NOMO-1 (cell line): Measurements from ENCODE around the gene TSACC.
A peak's percentile ranks its signal among the peaks of the same experiment; 100 is the strongest.
"Not testable (repeated sequence)": the region's sequence is repeated elsewhere in the genome, so short reads cannot be mapped to it uniquely, and the experiment has no call there.

ENCODE experiments used
- DNase-seq, 2 experiments: peaks; one replicate each; lab custom pipeline; 2025; ENCODE audit not compliant: unreplicated experiment in 2 of 2; lab: John Stamatoyannopoulos, UW

The TSACC gene

DNA sequence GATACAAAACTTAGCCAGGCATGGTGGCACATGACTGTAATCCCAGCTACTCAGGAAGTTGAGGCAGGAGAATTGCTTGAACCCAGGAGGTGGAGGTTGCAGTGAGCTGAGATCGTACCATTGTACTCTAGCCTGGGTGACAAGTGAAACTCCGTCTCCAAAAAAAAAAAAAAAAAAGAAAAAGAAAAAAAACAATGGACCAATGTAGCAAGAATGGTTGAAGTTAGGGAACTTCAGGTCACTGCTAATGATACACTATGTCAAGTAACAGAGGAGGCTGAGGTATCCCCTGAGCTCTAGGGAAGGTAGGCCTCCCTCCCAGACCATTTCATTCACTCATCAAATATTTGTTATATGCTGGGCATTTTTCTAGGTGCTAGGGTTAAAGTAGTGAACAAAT lies 7.7 kb downstream of the TSACC start:
- not testable (repeated sequence) for DNase-seq

DNA sequence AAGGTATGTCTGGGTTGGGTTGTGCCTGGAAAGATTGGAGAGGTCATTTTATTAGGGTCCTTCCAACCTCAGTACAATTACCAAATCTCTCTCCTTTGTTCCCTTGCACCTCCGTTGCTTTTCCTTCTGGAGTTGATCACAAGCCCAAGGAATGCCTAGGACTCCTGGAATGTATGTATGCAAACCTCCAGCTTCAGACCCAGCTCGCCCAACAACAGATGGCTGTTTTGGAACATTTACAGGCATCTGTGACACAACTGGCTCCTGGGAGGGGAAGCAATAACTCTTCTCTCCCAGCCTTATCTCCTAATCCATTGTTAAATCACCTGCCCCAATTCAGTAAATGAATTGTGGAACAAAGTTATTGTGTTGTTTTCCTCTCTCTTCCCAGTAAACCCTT lies 8.3 kb downstream of the TSACC start:
- no peak for DNase-seq

DNA sequence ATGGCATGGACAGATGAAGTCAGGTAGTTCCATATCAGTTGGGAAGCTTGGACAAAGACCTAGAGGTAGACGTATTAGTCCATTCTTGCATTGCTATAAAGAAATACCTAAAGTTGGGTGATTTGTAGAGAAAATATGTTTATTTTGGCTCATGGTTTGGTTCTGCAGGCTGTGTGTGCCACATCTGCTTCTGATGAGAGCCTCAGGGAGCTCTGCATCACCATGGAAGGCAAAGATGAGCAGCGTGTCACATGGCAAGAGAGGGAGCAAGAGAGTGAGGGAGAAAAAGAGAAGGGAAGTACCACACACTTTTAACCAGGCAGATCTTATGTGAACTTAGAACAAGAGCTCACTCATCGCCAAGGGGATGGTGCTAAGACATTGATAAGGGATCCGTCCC lies 9.0 kb downstream of the TSACC start:
- no peak for DNase-seq

DNA sequence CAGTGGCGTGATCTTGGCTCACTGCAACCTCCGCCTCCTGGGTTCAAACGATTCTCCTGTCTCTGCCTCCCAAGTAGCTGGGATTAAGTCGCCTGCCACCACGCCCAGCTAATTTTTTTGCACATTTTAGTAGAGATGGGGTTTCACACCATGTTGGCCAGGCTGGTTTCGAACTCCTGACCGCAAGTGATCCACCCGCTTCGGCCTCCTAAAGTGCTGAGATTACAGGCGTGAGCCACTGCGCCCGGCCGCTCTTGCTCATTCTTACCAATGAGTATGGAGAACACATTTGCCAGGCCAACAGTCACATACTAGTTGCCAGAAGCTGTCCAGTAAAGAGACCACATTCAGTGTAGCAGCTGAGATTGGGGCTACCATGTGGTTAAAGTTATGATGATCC lies 14.2 kb downstream of the TSACC start:
- DNase-seq, result not testable (repeated sequence)

DNA sequence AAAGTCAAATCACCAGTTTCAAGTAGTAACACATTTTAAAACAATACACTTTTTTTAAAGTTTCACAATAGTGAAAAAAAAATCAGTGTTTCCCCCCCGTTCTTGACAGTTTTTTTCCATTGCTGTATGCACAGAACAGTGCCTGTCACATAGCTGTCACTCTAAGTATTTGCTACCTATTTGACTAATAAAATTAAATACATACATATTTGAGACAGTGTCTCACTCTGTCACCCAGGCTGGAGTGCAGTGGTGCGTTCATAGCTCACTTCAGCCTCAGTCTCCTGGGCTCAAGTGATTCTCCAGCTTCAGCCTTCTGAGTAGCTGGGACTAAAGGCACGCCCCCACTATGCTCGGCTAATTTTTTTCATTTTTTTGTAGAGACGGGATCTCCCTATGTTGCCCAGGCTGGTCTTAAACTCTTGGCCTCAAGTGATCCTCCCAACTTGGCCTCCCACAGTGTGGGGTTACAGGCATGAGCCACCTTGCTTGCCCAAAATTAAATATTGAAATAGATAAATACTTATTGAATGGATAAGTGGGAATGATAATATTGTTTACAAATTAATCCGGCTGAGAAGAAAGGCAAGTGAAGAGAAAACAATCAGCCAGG lies 18.0 kb downstream of the TSACC start:
- DNase-seq, result no peak

DNA sequence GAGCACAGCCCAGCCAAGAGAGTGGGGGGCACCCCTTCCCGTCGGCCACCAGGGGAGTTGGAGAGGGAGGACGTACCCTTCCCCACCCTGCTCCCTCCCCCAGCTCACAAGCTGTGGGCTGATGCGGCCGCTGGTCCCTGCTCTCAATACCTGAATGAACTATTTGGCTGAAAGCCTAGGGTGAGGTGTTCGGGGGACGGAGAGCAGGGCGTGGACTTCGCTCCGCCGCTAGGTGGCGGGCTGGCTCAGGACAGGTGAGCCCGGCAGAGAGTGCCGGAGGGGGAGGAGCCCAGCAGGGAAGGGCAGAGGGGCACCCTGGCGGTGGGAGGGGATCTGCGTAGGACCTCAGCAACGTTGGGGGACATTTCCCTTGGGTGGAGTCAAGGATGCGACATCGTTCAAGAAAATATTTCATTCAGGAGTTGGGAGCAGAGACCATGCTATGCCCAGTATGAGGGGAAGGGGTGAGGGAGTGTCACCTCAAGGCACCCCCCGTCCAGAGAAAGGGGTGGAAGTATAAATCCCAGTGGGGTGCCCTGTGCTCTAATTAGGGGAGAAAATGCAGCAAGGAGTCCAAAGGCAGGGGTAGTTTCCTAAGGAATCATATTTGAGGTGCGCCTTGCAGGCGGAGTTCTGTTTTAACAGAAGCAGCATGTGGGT lies 18.7 kb downstream of the TSACC start:
- no peak for DNase-seq

DNA sequence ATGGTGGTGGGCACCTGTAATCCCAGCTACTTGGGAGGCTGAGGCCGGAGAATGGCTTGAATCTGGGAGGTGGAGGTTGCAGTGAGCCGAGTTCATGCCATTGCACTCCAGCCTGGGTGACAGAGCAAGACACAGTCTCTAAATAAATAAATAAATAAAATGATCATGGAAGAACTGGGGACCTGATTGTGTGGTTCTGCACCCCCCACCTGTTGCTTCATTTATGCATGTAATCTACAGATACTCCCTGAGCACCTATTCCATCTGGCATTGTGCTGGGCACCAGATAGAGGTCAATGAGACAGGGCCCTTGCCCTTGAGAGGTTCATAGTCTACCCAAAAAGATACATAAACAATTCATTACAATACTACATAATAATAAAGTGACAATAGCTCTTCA lies 19.7 kb downstream of the TSACC start:
- DNase-seq, result no peak

DNA sequence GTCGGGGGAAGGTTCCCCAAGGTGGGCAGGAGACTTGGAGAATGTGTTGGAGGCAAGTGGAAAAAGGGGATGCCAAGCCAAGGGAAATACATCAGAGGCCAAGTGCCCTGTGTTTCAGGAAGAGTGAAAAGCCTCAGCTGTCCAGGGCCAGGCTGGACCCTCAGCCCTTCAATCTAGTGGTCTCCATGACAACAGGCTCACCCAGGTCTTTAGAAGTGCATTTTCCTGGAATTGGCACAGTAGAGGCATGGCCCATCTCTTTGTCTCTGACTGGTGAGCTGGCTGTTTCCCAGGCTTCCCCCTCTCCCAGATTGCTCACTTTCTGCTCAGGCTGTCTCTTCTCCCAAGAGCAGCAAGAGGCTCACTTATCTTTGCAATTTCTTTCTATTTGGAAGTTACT lies 20.3 kb downstream of the TSACC start:
- no peak for DNase-seq

DNA sequence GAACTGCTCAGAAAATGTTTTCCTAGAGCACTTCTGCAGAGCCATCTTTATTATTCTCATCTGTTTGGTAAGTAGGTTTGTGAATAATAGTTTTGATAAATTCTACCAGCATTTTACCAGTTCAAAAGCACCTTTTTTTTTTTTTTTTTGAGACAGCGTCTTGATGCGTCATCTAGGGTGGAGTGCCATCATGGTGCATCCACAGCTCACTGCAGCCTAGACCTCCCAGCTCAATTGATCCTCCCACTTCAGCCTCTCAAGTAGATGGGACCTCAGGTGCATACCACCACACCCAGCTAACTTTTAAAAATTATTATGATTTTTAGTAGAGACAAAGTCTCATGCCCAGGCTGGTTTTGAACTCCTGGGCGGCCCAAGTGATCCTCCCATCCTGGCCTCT lies 20.9 kb downstream of the TSACC start:
- no peak for DNase-seq

DNA sequence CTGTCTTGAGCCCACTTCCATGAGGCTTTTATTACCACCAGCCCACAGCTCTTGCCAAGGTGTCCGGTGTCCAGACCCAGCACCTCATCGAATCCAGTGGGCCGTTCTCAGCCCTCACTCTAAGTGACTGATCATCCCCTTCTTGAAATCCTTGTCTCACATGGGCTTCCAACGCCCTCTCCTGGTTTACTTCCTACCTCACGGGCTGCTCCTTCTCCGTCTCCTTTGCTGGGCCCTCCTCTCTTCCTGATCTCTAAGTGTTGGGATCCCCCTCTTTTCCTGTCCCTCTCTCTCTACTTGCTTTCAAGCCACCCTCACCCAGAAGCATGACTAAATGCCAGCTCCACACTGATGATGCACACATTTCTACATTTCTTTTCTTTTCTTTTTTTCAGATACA lies 21.6 kb downstream of the TSACC start:
- DNase-seq, result no peak

DNA sequence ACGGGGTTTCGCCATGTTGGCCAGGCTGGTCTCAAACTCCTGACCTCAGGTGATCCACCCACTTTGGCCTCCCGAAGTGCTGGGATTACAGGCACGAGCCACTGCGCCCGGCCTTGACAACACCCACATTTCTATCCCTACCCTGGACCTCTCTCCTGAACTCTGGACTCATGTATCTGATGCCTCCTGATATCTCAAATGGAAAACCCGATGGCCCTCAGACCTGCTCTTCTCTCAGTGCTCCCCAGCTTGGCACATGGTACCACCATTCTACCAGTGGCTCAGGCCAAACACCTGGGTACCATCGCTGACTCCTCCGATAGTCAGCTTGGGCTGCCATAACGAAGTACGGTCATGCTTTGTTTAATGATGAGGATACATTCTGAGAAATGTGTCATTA lies 22.2 kb downstream of the TSACC start:
- no peak for DNase-seq

DNA sequence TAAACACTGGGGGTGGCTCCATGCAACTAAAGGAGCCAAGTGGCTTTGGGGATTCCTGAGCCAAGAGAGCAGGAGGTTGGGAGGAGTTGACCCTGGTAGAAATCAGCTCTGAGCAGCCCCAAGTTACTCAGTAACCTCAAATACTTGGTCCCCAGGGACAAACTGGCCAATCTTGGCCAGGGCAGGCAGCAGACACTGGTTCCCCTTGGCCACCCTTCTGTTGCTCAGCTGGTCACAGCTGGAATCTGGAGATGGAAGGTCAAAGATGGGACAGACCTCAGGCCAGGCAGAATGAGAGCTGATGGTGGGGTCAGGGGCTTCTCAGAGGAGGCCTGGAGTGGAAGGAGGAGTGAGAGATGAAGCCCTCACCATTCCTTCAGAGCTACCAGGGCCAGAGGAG lies 27.4 kb downstream of the TSACC start:
- no peak for DNase-seq

DNA sequence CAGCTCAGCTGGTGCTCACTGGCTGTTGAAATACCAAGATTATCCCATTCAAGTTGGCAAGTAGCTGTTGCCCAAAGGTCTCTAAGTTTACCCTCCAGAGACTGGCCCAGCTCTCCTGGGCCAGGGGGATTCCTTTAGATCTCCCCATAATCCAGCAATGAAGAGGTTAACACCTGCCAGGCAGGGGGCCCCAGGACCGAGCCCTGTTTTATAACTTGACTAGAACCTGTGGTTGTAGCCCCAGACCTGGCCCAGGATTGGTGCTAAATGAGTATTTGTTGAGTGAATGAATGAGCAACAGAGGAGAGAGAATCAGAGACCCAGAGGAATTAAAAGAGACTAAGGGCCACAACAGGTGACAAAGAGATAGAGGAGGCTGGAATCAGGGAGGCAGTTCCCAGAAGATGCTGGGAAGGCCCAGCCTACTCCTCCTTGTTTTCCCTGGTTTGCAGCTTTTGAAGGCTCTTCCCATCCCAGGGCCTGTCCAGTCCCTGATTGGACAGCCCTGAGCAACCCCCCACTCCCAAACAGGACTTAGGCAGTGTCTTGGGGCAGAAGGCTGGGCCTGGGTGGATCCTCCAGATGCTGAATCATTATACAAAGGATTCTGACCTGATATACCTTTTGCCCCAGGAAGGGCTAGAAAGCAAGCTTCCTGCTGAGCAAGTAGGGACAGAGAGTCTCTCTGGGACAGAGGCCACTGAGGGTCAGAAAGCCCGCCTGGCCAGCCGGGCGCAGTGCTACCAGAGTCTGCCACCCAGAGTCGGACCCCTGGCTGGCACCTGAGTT lies 28.2 kb downstream of the TSACC start:
- DNase-seq, result no peak

DNA sequence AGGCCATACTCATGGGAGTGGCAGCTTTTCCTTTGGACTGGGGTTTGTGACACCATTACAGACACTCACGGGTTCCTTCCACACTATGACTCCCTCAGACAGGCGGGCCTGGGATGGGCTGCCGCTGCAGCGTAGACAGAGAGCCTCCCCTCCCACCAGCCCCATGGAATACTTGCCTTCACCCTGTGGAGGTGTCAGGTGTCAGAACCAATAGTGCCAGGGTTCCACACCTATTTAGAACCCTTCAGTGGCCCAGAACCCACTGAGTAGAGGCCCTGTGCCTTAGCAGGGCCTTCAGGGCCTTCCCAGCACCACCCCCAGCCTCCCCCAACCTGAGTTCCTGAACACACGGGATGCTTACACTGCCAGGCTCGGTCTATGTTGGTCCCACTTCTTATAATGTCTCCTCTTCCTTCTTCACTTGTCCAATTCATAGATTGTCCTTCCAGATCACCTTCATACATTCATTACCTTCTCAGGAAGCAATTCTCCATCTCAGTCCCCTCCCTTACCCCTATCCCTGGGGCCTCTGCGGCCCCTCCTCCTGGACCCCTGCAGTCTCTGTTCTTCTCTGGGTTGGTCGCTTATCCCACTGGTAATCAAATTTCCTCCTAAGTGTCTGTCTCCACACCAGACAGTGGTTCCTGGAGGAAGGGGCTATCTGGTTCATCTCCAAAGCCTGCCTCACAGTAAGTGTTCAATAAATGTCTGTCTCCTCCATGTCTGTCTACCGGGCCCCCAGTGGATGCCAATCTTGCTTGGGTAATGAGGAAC lies 29.2 kb downstream of the TSACC start:
- DNase-seq, result no peak

DNA sequence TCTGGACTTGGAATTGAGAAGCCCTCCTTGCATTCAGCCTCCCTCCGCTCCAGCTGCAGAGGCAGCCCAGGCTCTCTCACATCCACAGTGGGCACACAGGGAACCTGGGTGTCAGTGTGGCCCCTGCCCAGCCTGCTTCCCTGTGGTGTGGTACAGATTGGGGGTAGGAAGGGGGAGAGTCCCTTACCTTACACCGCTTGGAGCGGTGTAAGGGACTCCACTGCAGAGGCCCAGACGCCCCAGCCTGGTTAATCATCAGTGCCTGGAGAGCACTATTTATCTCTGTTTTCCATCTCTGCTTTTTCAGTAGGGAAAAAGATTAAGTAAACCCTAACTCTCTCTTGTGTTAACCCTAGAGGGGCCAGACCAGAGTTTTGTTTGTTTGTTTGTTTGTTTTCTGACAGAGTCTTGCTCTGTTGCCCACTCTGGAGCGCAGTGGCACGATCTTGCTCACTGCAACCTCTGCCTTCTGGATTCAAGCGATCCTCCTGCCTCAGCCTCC lies 29.9 kb downstream of the TSACC start:
- DNase-seq, result no peak

DNA sequence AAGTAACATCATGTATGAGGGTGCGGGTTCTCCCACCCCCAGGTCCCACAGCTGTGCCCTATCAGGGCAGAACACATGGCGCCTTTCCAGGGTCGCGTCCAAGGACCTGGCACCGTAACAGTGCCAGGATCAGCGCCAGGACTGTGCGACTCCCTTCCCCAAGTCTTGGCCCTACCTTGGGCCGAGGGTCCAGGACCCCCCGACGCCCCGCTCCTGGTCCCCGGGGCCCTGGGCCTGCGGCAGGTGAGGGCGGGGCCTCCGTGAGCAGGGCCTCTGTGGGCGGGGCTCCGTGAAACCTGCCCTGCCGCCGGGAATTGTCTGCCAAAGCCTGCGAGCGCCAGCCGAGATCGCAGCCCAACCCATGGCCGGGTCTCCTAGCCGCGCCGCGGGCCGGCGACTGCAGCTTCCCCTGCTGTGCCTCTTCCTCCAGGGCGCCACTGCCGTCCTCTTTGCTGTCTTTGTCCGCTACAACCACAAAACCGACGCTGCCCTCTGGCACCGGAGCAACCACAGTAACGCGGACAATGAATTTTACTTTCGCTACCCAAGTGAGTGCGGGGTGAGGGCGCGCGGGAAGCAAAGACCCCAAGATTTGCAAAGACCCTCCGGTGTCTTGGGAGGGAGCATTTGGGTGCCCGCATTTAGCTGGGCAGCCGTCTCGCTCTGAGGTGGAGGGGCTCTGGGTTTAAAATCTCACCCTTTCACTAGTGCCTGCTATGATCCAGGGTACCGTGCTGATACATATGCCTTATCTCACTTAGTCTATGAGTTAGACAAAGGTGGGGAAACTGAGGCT lies 30.8 kb downstream of the TSACC start, which contains the start of gene RHBG:
TSS of gene RHBG (plus strand) at position 323 of the 796 bp plus-strand sequence. CDS start at position 362, 39 bp downstream.
- peak; percentile 38 to 40 for DNase-seq

DNA sequence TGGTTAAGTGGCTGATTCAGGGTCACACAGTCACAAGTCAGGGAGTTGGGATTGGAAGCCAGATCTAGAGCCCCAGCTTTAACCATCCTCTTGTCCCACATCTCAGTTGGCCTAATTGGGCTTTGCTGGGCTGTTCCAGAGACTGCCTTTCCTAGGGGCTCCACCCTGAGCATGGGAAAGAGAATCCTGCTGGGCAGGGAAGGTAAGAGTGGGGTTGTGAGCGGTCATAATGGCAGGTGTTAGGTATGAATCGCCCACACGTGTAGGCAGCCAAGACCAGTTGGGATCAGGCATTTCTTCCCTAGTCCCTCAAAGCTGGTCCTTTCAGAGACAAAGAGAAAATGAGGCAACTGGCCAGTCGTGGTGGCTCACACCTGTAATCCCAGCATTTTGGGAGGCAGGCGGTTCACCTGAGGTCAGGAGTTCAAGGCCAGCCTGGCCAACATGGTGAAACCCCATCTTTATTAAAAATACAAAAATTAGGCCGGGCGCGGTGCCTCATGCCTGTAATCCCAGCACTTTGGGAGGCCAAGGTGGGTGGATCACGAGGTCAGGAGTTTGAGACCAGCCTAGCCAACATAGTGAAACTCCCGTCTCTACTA lies 31.5 kb downstream of the TSACC start:
- not testable (repeated sequence) for DNase-seq

DNA sequence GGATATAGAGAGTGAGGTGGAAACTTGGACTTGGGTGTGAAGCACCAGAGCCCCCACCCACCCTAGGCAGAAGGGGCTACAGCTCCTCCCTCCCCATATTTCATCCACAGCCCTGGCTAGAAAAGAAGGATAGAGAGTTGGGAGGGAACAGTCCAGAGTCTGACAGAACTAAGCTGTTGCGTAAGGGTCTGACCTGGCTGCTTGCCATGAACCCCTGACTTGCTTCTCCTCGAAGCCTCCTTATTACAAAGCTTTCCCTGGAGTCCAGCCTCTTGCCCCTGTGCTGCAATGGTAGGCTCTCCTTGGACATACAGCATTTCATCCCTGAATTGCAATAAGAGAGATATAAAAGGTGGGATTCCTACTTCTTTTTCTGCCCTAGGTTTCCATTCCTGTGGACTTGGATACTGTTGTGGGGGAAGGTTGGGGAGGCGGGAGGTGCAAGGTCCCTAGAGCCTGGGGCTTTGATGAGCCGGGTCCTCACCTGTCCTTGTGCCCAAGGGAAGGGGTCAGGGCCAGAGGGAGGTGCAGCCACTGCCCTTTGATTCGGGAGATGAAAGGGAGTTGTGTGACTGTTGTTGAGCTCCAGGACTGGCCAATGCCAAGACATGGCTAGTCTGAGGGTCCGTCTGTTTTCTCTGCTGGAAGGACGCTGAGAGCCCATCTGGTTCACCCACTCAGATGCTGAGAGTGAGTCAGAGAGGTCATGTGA lies 33.4 kb downstream of the TSACC start:
- peak in 1 of 2 experiments; percentile 42 for DNase-seq

DNA sequence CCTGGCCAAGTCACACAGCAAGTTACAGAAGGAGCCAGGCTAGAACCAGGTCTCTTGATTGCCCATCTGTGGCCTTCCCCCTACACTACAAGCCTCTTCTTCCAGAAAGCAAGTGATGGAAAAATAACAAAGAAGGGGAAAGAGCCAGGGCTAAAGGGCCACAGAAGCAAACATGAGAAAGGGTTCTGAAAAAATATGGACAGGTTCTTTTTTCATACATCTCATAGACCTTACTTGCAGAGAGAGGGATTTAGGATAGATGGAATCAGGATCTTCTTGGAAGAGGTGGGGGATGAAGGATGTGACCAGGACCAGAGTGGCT lies 33.9 kb downstream of the TSACC start:
- DNase-seq, result no peak
